ENCODE data around the gene STK4. TPM values are rescaled to one million over a fixed set of nuclear protein-coding genes. Genes with fewer than 3 reads are reported as not detected.
"Not testable (repeated sequence)": the region's sequence is repeated elsewhere in the genome, so short reads cannot be mapped to it uniquely, and the experiment has no call there.

STK4 gene
- total RNA-seq, 1 donor from 2014 or later, result 28.3 TPM

DNA sequence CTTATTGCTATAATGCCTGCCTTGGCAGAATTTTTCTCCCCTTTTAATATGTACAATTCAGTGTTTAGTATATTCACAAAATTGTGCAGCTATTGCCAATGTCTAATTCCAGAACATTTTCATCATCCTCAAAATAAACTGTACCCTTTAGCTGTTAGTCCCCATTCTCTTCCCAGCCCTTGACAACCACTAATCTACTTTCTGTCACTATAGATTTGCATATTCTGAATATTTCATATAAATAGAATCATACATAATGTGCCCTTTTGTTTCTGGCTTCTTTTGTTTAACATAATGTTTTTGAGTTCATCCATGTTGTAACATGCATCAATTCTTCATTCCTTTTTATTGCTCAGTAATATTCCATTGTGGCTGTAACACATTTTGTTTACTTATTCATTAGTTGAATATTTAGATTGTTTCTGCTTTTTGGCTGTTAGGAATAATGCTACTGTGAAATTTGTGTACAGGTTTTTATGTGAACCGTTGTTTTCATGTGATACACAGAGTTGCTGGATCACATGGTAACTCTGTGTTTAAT is 22.4 kb downstream of the STK4 start:
- no peak for DNase-seq

DNA sequence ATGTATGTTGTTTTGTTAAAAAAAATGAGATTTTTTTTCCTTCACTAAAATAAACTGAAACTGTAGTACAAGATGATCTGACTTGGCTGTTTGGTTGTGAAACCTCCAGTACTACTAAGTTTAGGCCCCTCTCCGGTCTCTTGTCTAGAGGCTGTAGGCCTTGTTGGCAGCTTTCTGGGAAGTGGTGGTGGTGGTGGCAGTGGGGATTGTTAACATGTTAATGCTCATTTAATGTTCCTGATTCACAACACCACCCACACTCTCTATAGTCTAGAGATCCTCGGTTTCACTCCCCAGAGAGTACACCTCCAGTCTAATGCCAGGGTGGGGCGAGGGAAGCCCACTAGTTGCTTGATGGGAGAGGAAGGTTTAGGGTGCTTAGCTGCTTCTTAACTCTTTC is 24.1 kb downstream of the STK4 start:
- DNase-seq, result no peak

DNA sequence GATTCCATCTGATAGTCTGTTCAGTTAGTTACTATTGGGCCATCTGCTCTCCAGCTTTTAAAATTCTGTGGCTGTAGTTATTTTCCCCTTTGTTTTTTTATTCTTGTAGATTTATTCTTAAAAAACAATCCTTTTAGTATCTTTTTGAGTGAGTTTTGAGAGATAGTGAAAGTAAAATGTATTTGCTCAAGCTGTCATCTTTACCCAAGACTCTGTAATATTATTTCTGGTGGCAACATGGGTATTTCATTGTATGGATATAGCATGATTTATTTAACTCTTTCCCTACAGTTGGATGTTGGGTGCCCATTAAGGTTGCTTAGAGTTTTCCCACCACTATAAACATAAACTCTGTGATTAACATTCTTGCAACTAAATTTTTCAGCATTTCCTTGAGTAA is 24.6 kb downstream of the STK4 start:
- DNase-seq, result peak; percentile 25

DNA sequence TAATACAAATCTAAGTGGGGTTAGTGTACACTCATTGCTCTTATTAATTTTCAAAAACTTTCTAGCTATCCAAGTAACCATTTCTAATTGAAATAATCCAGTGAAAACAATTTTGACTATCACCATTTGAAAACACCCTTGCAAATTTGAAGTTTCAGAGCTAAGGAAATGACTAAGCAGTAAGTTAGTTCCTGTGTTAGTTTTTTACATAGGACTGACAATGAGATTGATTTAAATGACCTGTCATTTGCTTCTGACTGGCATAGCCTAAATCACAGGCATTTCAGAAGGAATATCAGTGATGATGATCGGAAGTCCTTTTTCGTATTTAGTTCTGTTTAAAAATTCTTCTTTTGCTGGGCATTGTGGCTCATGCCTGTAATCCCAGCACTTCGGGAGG is 27.0 kb downstream of the STK4 start:
- DNase-seq, result no peak

DNA sequence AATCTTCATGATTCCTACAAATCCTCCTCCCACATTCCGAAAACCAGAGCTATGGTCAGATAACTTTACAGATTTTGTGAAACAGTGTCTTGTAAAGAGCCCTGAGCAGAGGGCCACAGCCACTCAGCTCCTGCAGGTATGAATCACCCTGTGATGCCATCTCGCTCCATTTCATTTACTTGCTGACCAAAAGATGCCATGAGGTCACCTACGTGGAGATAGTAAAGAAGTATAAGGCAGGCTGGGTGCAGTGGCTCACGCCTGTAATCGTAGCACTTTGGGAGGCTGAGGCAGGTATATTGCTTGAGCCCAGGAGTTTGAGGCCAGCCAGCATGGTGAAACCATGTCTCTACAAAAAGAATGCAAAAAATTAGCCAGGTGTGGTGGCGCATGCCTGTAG is 30.9 kb downstream of the STK4 start:
- DNase-seq, result no peak

DNA sequence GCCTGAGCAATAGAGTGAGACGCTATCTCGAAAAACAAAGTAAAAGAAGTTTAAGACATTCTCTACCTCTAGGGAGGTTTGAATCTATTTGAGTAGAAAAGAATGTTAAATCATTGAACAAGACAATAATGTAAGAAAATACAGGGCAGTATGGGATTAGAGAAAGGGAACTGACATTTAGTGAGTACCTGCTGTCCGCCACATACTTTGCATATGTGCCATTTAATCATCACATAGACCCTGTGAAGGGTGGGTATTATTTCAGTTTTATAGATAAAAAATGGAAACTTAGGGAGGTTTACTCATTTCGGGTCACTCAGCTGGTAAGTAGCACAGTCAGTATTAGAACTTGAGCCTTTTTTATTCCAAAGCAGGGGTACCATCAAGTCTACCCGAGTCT is 31.4 kb downstream of the STK4 start:
- DNase-seq, result no peak

DNA sequence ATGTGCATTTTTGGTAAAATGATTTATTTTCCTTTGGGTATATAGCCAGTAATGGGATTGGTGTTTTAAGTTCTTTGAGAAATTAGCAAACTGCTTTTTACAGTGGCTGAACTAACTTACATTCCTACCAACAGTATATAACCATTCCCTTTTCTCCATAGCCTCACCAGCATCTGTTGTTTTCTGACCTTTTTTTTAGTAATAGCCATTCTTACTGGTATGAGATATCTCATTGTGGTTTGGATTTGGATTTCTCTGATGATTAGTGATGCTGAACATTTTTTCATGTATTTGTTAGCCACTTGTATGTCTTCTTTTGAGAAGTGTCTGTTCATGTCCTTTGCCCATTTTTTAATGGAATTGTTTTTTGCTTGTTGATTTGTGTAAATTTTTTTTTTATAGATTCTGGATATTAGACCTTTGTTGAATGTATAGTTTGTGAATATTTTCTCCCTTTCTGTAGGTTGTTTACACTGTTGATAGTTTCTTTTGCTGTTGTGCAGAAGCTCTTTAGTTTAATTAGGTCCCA is 42.3 kb downstream of the STK4 start:
- no peak for DNase-seq

DNA sequence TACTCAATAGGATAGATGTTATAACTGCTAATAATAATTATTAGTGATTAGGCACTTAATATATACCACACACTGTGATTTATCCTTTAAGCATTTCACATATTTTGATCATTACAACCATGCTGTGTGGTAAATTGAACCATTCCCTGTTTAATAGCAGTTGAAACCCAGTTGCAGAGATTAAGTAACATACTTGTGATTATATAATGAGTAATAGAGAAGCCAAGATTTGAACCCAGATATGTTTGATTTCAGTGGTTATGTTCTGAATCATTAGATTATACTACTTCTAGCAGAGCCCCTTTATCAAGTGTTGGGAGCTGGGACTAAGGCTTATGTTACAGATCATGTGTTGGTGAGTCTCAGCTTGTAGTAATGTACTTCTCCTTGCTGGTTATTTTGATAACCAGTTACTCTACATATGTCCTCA is 44.1 kb downstream of the STK4 start:
- no peak for DNase-seq

DNA sequence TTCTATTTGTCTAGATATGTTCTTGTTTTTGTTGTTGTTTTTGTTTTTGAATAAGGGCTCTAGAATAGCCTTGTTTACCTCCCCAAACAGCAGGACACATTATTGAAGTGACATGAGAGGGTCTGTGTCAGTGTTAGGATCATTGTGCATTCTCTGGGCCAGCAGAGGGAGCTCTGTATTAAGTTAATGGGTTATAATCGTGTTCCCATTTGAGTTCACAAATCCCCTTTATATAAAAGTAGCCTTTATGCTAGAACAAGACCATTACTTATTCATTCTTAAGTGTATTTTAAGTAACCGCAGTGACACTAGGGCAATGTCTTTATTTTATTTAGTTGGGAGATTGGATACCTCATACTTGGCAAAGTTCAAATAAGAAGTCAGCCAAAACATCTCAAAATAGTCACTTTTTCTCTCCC is 44.8 kb downstream of the STK4 start:
- peak; percentile 21 for DNase-seq

DNA sequence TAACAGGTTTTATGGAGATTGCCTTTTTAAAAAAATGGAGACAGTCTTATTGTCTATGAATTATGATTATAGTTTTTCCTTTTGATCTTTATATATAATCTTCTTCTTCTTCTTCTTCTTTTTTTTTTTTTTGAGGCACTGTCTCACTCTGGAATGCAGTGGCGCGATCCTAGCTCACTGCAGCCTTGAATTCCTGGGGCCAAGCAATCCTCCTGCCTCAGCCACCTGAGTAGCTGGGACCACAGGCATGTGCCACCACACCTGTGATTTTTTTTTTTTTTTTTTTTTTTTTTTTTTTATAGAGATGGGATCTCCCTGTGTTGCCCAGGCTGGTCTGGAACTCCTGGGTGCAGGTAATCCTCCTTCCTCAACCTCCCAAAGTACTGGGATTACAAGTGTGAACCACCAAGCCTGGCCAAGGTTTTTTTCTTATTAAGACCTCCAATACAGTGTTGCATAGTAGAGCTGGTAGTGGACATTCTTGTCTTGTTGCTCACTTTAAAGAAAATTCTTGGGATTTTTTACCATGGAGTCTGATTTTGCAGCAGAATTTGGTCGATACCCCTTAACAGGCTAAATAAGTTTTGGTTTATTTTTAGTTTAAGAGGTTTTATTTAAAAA is 46.5 kb downstream of the STK4 start:
- DNase-seq, result no peak

DNA sequence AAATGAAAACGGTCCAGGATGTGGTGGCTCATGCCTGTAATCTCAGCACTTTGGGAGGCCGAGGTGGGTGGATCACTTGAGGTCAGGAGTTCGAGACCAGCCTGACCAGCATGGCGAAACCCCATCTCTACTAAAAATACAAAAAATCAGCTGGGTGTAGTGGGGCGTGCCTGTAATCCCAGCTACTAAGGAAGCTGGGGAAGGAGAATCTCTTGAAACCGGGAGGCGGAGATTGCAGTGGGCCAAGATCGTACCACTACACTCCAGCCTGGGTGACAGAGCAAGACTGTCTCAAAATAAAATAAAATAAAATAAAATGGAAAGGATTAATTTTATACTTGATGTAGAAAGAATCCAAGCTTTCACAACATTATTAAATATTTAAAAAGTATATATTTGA is 47.8 kb downstream of the STK4 start:
- DNase-seq, result not testable (repeated sequence)

DNA sequence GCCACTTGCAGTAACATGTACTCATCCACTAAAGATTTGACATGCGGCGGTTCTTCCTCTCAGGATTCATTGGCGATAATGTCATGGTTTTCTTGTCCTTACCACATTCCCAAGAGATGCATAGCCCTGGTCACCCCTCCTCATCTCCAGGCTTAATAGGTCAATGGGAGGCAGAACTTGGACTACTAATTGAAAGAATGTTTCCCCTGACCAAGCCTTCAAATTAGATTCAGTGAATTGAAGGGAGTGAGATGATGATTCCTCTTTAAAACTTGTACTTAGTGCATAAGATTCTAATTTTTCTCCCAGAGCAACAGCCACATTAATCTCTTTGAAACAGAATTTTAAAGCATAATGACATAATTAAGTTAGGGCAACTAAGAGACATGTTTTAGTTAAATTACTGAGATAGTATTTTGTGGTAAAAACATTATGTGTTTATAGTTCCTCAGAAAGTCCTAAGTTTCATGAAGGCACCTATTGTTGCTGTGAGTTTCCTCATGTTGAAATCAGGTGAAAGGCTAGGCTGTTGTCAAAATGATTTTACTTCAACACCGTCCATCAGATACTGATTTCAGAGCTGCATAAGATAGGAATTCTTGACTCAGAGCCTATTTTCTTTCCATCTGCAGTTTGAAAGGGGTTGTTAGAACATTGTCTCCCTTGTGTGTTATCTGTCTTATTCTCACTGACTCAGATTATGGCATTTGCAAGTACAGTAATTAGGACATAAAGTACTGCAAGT is 48.5 kb downstream of the STK4 start:
- peak; percentile 42 for DNase-seq

DNA sequence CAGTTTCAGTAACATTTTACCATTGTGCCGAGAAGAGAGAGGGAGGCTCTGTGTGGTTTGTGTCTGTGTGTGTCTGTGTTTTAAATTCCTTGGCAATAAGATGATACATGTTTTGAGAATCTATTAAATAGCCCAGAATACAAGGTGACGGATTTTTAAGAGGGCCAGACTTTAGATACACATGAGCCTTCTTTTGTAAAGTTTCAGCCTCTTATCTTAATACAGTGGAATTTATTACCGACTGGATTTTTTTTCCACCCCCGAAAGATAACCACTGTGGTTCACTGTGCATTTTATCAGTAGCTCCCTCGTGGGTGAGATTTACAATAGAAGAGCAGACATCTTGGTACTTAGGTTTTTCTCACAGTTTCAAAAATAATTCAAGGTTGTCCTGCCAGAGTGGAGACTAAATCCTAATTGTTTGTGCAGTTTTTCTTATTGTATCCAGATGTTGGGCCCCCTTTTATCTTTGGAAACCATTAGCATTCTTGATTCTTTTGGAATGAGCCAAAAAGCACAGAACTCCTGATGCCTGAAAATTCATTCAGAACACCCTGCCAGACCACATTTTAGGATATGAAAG is 49.9 kb downstream of the STK4 start:
- DNase-seq, result no peak

DNA sequence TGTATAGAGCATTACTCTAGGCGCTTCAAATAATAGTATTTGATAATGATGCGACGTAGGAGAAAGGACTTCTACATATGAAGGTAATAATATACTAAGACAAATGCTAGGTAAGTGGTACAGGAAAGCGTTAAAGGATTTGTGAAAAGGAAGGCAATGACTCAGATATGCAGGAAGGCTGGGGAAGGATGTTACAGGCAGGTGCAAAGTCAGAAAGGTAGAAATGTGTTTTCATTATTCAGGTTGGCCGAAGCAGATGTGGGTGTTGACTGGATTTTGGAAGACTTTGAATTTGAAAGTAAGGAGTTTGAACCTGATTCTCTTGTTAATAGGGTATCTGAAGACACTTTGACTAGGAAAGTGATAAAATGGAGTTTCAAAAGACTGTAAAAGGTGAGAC is 51.0 kb downstream of the STK4 start:
- no peak for DNase-seq

DNA sequence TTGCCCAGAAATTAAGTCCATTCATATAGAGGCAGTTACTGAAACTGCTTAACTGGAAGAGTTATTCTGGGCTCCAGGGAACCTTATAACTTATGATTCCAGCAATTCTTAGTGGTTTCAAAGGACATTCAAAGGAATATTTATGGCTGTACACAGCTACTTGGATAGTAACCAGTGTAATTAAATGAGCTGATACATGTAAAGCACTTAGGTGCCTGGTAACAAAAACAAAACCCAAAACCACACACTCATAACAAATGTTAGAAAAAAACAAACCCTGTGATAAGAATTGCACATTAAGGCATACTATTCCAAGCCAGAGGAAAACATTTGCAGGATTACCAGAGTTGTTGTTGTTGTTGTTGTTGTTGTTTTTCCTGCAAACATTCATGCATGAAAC is 51.5 kb downstream of the STK4 start:
- no peak for DNase-seq

DNA sequence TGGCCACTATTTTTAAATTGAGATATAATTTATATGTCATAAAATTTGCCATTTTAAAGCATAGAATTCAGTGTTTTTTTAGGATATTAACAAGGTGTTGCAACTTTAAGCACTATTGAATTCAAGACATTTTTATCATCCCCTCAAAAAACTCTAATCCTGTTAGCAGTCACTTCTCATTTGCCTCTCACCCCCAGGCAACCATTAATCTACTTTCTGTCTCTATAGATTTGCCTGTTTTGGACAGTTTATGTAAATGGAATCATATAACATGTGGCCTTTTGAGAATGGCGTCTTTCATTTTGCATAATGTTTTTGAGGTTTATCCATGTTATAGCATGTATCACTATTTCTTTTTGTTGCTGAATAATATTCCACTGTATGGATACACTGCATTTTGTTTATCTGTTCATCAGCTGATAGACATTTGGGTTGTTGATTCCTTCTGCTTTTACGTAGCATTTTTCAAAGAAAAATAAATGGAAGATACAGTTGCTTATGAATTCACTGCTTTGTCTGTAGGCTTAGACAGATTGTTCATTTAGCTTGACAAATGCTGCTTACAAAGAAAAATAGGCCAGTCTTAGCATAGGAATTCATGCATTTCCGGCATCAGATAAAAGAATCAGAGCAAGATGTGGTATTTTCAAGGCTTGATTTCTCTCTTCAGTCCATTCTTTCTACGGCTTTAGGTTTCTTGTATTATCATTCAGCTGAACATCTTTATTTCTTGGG is 52.9 kb downstream of the STK4 start:
- DNase-seq, result no peak

DNA sequence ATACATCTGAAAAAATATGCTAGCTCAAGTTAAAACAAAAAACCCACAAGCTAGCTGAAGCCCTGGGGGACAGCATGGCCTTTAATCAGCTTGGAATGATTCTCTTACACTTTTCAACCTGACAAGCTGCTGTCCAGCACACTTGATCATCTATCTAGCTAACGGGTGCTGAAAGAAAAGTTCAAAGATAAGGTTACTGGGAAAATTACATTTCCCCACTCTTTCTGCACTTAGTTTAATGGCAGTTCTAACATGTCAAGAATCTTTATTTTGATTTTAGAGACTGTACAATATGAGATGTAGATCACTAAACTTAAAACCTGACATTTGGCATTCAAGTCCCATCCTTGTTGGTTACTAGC is 53.4 kb downstream of the STK4 start:
- DNase-seq, result no peak

DNA sequence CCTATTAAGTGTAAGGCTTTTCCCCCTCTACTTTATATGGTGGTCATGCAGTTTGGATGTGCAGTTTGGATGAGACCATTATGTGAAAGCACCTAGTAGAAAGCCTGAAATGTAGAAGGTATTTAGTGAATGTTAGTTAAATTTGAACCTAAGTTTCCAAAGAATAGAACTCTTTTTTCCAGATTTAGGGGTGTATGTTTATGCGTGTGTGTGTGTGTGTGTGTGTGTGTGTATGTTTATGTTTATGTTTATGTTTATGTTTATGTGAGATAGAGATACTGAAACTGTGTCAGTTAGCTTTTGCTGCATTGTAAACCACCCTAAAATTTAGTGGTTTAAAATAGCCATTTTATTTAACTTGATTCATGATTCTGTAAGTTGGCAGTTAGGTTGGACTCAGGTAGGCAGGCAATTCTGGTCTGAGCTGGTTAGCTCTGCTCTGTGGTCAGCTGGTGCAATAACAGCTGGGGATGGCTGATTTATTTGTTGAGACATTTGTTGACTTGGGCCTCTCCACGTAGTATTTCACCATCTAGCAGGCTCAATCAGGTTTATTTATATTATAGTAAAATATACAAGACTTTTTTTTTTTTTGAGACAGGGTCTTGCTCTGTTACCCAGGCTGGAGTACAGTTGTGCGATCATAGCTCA is 54.0 kb downstream of the STK4 start:
- no peak for DNase-seq

DNA sequence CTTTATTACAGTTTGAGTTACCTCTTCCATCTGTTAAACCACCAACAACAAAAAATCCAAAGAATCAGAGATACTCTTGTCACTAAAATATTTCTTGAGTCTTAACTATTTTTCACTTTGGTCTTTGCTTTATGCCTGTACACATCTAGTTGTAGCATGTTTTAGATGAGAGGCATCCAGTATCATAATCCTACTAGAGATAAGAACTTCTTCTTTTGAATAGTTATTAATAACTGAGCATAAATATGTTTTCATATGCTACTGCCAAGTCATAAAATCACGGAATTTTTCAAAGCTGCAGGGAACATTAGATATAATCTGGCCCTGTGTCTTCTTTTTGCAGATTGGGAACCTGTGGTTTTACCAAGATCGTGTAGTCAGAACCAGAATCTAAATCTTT is 55.3 kb downstream of the STK4 start:
- no peak for DNase-seq

DNA sequence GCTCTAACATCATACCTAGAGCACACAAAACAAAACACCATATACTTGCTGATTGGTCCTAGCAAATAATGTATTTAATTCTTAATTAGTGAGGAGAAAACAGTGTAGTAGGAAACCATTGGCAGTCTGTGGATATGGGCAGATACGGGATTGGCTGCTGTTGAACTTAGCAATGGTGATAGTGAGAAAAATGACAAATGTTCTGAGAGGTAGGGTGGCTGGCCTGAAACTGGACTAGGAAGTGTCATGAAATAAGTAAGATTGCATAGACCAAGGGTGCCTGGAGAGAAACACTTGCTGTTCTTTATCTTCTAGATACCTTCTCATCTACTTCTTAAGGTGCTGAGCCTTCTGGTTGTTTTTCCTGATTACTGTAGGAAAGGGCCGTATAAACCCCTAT is 56.8 kb downstream of the STK4 start:
- DNase-seq, result not testable (repeated sequence)

DNA sequence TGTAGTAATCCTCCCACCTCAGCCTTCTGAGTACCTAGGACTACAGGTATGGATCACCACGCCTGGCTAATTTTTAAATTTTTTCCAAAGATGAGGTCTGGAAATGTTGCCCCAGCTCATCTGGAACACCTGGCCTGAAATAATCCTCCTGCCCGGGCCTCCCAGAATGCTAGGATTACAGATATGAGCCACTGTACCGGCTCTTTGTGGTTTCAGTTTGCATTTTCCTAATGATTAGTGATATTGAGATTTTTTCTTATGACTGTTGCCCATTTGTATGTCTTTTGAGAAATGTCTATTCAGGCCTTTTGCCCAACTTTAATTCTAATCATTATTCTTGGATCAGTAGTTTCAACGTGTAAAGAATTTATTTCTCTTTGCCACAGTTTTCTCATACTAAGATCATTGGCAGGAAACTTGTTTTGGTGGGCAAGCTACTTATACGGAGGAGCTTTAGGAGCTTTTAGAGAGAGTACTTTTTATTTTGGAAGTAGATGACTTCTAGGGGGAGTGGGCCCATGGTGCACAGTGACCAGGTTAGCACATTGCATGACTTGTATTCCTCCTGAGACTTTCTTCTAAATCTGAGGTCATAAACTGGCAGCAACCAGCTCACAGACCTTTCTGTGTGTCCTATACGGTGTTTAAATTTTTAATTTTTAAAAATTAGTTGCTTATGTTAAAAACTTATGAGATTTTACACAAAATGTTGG is 62.3 kb downstream of the STK4 start:
- no peak for DNase-seq

DNA sequence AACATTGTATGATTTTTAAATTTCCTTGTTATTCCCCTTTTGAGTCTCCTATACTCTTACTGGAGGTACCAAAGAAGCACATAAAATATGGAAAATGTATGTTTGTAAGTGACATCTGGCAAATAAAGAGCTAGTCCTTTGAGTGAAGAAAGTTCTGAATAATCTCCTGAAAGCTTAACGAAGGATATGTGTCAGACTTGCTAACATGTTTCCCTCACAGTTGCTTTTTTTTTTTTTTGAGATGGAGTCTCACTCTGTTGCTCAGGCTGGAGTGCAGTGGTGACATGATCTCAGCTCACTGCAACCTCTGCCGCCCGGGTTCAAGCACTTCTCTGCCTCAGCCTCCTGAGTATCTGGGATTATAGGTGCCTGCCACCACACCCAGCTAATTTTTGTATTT is 63.6 kb downstream of the STK4 start:
- DNase-seq, result no peak
